Measurements from ENCODE around the gene SANBR. TPM values are rescaled to one million over a fixed set of nuclear protein-coding genes. Genes with fewer than 3 reads are reported as not detected.

SANBR gene
- total RNA-seq, result 1 to 10 TPM; 5.1 to 6.4 (median 6.1) TPM
- polyA plus RNA-seq, result 3.4 TPM
- long read RNA-seq, donor 1, full-length matches to known transcripts, result 1 of 6 reads
- long read RNA-seq, donor 1, partial matches to known transcripts, result 3 of 6 reads
- long read RNA-seq, donor 1, other reads (novel, unspliced or antisense), result 2 of 6 reads
- long read RNA-seq, donor 2, full-length matches to known transcripts, result 1 of 1 reads
- long read RNA-seq, donor 2, partial matches to known transcripts, result 0 of 1 reads
- long read RNA-seq, donor 2, other reads (novel, unspliced or antisense), result 0 of 1 reads
- long read RNA-seq, donor 3, full-length matches to known transcripts, result 1 of 4 reads
- long read RNA-seq, donor 3, partial matches to known transcripts, result 1 of 4 reads
- long read RNA-seq, donor 3, other reads (novel, unspliced or antisense), result 2 of 4 reads
- long read RNA-seq, donor 4, full-length matches to known transcripts, result 2 of 3 reads
- long read RNA-seq, donor 4, partial matches to known transcripts, result 0 of 3 reads
- long read RNA-seq, donor 4, other reads (novel, unspliced or antisense), result 1 of 3 reads

- H3K27ac ChIP-seq (ENCODE audit: low read length), result peak within 1 kb of the TSS; percentile 56
- peak; percentile 90 to 95 (median 95) for DNase-seq
- peak; percentile 99 for ATAC-seq
- H3K27me3 ChIP-seq (ENCODE audit: control insufficient read depth, insufficient read depth), result no peaks in the 10 kb centered on the region
- intact Hi-C loops (cut with DNase I), result no loop called here
- no peaks in the 10 kb centered on the region for H3K4me1 ChIP-seq (ENCODE audit: control insufficient read depth, insufficient read depth, low read length)
- peak within 1 kb of the TSS; percentile 70 for H3K4me3 ChIP-seq (ENCODE audit: low read length)
- WGBS, result under 1% methylated on average over 112 of the region's 112 CpGs
- no peaks in the 10 kb centered on the region for H3K9me3 ChIP-seq (ENCODE audit: control insufficient read depth, low read length)
Observed at GRCh38 chr2:61065714-61066709, at the start of gene SANBR. SANBR (plus strand) TSS chr2:61065871; CDS start chr2:61070351, 4,480 bp downstream.

GRCh38 chr2:61015976-61016375, 49.7 kb upstream of the SANBR start:
- no peak overlapping the region for H3K27ac ChIP-seq (ENCODE audit: low read length)
- H3K4me1 ChIP-seq (ENCODE audit: control insufficient read depth, insufficient read depth, low read length), result no peaks in the 10 kb centered on the region
- H3K9me3 ChIP-seq (ENCODE audit: control insufficient read depth, low read length), result no peaks in the 10 kb centered on the region
- peak overlapping the region; percentile 88 for H3K4me3 ChIP-seq (ENCODE audit: low read length)
- intact Hi-C loops (cut with DNase I), result no loop called here
- no peak for DNase-seq
- WGBS, result 46% methylated on average over 2 of the region's 2 CpGs
- H3K27me3 ChIP-seq (ENCODE audit: control insufficient read depth, insufficient read depth), result no peaks in the 10 kb centered on the region
- ATAC-seq, result no peak

GRCh38 chr2:61016392-61017002, 49.2 kb upstream of the SANBR start:
- peak overlapping the region; percentile 88 for H3K4me3 ChIP-seq (ENCODE audit: low read length)
- H3K4me1 ChIP-seq (ENCODE audit: control insufficient read depth, insufficient read depth, low read length), result no peaks in the 10 kb centered on the region
- intact Hi-C loops (cut with DNase I), result no loop called here
- DNase-seq, result no peak
- H3K9me3 ChIP-seq (ENCODE audit: control insufficient read depth, low read length), result no peaks in the 10 kb centered on the region
- no peak for ATAC-seq
- no peaks in the 10 kb centered on the region for H3K27me3 ChIP-seq (ENCODE audit: control insufficient read depth, insufficient read depth)
- 2% methylated on average over 16 of the region's 16 CpGs for WGBS
- peak overlapping the region; percentile 25 for H3K27ac ChIP-seq (ENCODE audit: low read length)

GRCh38 chr2:61017003-61017555, 48.6 kb upstream of the SANBR start:
- DNase-seq (peak; percentile 54 to 81 (median 74)), ATAC-seq (peak; percentile 92)
- Histone ChIP-seq H3K27ac (ENCODE audit: low read length) (peak overlapping the region; percentile 81), H3K4me1 (ENCODE audit: control insufficient read depth, insufficient read depth, low read length) (no peaks in the 10 kb centered on the region), H3K27me3 (ENCODE audit: control insufficient read depth, insufficient read depth) (no peaks in the 10 kb centered on the region), H3K9me3 (ENCODE audit: control insufficient read depth, low read length) (no peaks in the 10 kb centered on the region), H3K4me3 (ENCODE audit: low read length) (peak overlapping the region; percentile 88)
- intact Hi-C loops (cut with DNase I), result no loop called here
- WGBS, result under 1% methylated on average over 27 of the region's 27 CpGs

GRCh38 chr2:61017556-61018317, 47.9 kb upstream of the SANBR start, which contains the start of the genes PEX13 and PUS10:
PEX13 (plus strand) TSS chr2:61017720; CDS start chr2:61017760, 40 bp downstream.
PUS10 (minus strand) TSS chr2:61018255; CDS start chr2:61011890, 6,365 bp downstream.
- peak; percentile 73 to 86 (median 84) for DNase-seq
- intact Hi-C loops (cut with DNase I), result no loop called here
- peak within 1 kb of the TSS; percentile 81 for H3K27ac ChIP-seq (ENCODE audit: low read length)
- under 1% methylated on average over 39 of the region's 39 CpGs for WGBS
- peak within 1 kb of the TSS; percentile 88 for H3K4me3 ChIP-seq (ENCODE audit: low read length)
- ATAC-seq, result peak; percentile 98
- no peaks in the 10 kb centered on the region for H3K4me1 ChIP-seq (ENCODE audit: control insufficient read depth, insufficient read depth, low read length)
- H3K27me3 ChIP-seq (ENCODE audit: control insufficient read depth, insufficient read depth), result no peaks in the 10 kb centered on the region
- H3K9me3 ChIP-seq (ENCODE audit: control insufficient read depth, low read length), result no peaks in the 10 kb centered on the region

GRCh38 chr2:61018318-61018755, 47.3 kb upstream of the SANBR start:
- DNase-seq (no peak), ATAC-seq (no peak)
- no peaks in the 10 kb centered on the region for H3K27me3 ChIP-seq (ENCODE audit: control insufficient read depth, insufficient read depth)
- no peaks in the 10 kb centered on the region for H3K4me1 ChIP-seq (ENCODE audit: control insufficient read depth, insufficient read depth, low read length)
- peak overlapping the region; percentile 88 for H3K4me3 ChIP-seq (ENCODE audit: low read length)
- intact Hi-C loops (cut with DNase I), result no loop called here
- no peaks in the 10 kb centered on the region for H3K9me3 ChIP-seq (ENCODE audit: control insufficient read depth, low read length)
- peak overlapping the region; percentile 81 for H3K27ac ChIP-seq (ENCODE audit: low read length)
- 2% methylated on average over 7 of the region's 7 CpGs for WGBS

GRCh38 chr2:61018798-61019197, 46.9 kb upstream of the SANBR start:
- peak overlapping the region; percentile 88 for H3K4me3 ChIP-seq (ENCODE audit: low read length)
- WGBS, result 41% methylated on average over 6 of the region's 6 CpGs
- H3K9me3 ChIP-seq (ENCODE audit: control insufficient read depth, low read length), result no peaks in the 10 kb centered on the region
- no peaks in the 10 kb centered on the region for H3K27me3 ChIP-seq (ENCODE audit: control insufficient read depth, insufficient read depth)
- intact Hi-C loops (cut with DNase I), result no loop called here
- ATAC-seq (no peak), DNase-seq (no peak)
- no peak overlapping the region for H3K27ac ChIP-seq (ENCODE audit: low read length)
- H3K4me1 ChIP-seq (ENCODE audit: control insufficient read depth, insufficient read depth, low read length), result no peaks in the 10 kb centered on the region

GRCh38 chr2:61021228-61021660, 44.4 kb upstream of the SANBR start:
- DNase-seq (no peak), ATAC-seq (no peak)
- 81% methylated on average over 6 of the region's 6 CpGs for WGBS
- H3K4me1 ChIP-seq (ENCODE audit: control insufficient read depth, insufficient read depth, low read length), result no peaks in the 10 kb centered on the region
- H3K4me3 ChIP-seq (ENCODE audit: low read length), result no peak overlapping the region
- no peaks in the 10 kb centered on the region for H3K27me3 ChIP-seq (ENCODE audit: control insufficient read depth, insufficient read depth)
- H3K9me3 ChIP-seq (ENCODE audit: control insufficient read depth, low read length), result no peaks in the 10 kb centered on the region
- no peak overlapping the region for H3K27ac ChIP-seq (ENCODE audit: low read length)
- intact Hi-C loops (cut with DNase I), result no loop called here

- Histone ChIP-seq H3K27ac (ENCODE audit: low read length) (no peak overlapping the region), H3K27me3 (ENCODE audit: control insufficient read depth, insufficient read depth) (no peaks in the 10 kb centered on the region), H3K9me3 (ENCODE audit: control insufficient read depth, low read length) (no peaks in the 10 kb centered on the region), H3K4me1 (ENCODE audit: control insufficient read depth, insufficient read depth, low read length) (no peaks in the 10 kb centered on the region), H3K4me3 (ENCODE audit: low read length) (no peak overlapping the region)
- WGBS, result 84% methylated on average over 4 of the region's 4 CpGs
- DNase-seq (no peak), ATAC-seq (no peak)
- intact Hi-C loops (cut with DNase I), result no loop called here
Observed at GRCh38 chr2:61023670-61024069, 42.0 kb upstream of the SANBR start.
